ENCODE measurements around the gene CCNL1.
"Not testable (repeated sequence)": the region's sequence is repeated elsewhere in the genome, so short reads cannot be mapped to it uniquely, and the experiment has no call there.

CCNL1 gene

GRCh38 chr3:157159762-157160657 lies at the start of gene CCNL1:
Gene CCNL1, minus strand, starts transcription at chr3:157160147. Its CDS starts 53 bp downstream, at chr3:157160094.
- ATAC-seq, result peak; percentile 88

GRCh38 chr3:157204880-157205279 lies 44.9 kb upstream of the CCNL1 start:
- ATAC-seq (no peak), DNase-seq (no peak)

More at GRCh38 chr3:157159762-157160657, at the start of gene CCNL1:
- peak; percentile 97 for DNase-seq

- DNase-seq (no peak), ATAC-seq (no peak)
Observed at GRCh38 chr3:157204431-157204830, 44.5 kb upstream of the CCNL1 start.

- no peak for DNase-seq
Observed at GRCh38 chr3:157201648-157202278, 41.8 kb upstream of the CCNL1 start.

GRCh38 chr3:157199841-157200240 lies 39.9 kb upstream of the CCNL1 start:
- ATAC-seq (no peak), DNase-seq (no peak)

More at GRCh38 chr3:157201648-157202278, 41.8 kb upstream of the CCNL1 start:
- ATAC-seq, result no peak

- no peak for ATAC-seq
Observed at GRCh38 chr3:157195965-157196364, 36.0 kb upstream of the CCNL1 start.

GRCh38 chr3:157191149-157191548 lies 31.2 kb upstream of the CCNL1 start:
- DNase-seq, ATAC-seq: not testable (repeated sequence)

More at GRCh38 chr3:157195965-157196364, 36.0 kb upstream of the CCNL1 start:
- no peak for DNase-seq

GRCh38 chr3:157190380-157190872 lies 30.5 kb upstream of the CCNL1 start:
- ATAC-seq (no peak), DNase-seq (no peak)

- no peak for DNase-seq
- ATAC-seq, result no peak
Observed at GRCh38 chr3:157188391-157188790, 28.4 kb upstream of the CCNL1 start.

- no peak for ATAC-seq
- no peak for DNase-seq
Observed at GRCh38 chr3:157182879-157183278, 22.9 kb upstream of the CCNL1 start.

GRCh38 chr3:157180262-157180661 lies 20.3 kb upstream of the CCNL1 start:
- ATAC-seq (no peak), DNase-seq (no peak)

GRCh38 chr3:157179365-157179803 lies 19.4 kb upstream of the CCNL1 start:
- DNase-seq (no peak), ATAC-seq (no peak)

GRCh38 chr3:157178503-157179364 lies 18.8 kb upstream of the CCNL1 start:
- not testable (repeated sequence) for ATAC-seq, DNase-seq

- ATAC-seq, DNase-seq: not testable (repeated sequence)
Observed at GRCh38 chr3:157177801-157178453, 18.0 kb upstream of the CCNL1 start.

- ATAC-seq (no peak), DNase-seq (no peak)
Observed at GRCh38 chr3:157176934-157177333, 17.0 kb upstream of the CCNL1 start.

- ATAC-seq, result no peak
- DNase-seq, result peak; percentile 38
Observed at GRCh38 chr3:157175691-157176507, 16.0 kb upstream of the CCNL1 start.

- ATAC-seq (peak; percentile 99), DNase-seq (peak; percentile 98)
Observed at GRCh38 chr3:157174649-157175498, 14.9 kb upstream of the CCNL1 start.

- ATAC-seq, result no peak
- DNase-seq, result peak; percentile 46
Observed at GRCh38 chr3:157174290-157174648, 14.3 kb upstream of the CCNL1 start.

GRCh38 chr3:157173343-157173742 lies 13.4 kb upstream of the CCNL1 start:
- not testable (repeated sequence) for DNase-seq, ATAC-seq

- DNase-seq, result no peak
Observed at GRCh38 chr3:157172746-157173145, 12.8 kb upstream of the CCNL1 start.

More at GRCh38 chr3:157172746-157173145, 12.8 kb upstream of the CCNL1 start:
- no peak for ATAC-seq

Measured in stimulated activated naive CD8-positive, alpha-beta T cell treated with anti-CD3 and anti-CD28 coated beads, Interleukin-15, Interleukin-2, amounts not matched to agents 100 U/mL and 50 U/mL, for 24 hours (primary cell).